ENCODE results near the gene NBAS.

NBAS gene

GRCh38 chr2:15200581-15200980 is 360.6 kb downstream of the NBAS start:
- intact Hi-C loops (cut with micrococcal nuclease) = no loop called here
- Mint-ChIP-seq H3K4me1 (ENCODE audit: low read depth) (no peaks in the 10 kb centered on the region), H3K9me3 (peaks cover 9% of the 10 kb centered on the region), H3K36me3 (ENCODE audit: low read depth) (peaks cover 26% of the 10 kb centered on the region), H3K27ac (no peak overlapping the region), H3K27me3 (no peaks in the 10 kb centered on the region), H3K4me3 (no peak overlapping the region)

DNA sequence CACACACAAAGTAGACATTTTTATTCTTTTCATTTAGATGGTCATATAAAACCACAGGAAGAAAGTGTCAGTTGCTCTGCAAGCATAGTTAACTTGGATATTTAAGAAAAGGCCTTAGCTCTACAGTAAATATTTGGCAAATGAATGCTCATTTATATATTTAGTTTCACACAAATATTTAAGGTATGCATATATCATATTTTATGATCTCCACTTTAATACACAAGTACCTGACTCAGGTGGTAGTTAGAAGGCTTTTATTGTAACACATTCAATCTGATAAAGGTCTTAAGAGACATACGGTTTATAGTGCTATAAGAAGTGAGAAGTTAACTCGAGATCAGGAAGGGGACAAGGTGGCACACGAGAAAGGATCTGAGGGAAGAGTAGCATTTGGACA is 363.1 kb downstream of the NBAS start:
- intact Hi-C loops (cut with micrococcal nuclease) = no loop called here
- no peaks in the 10 kb centered on the region for H3K4me1 Mint-ChIP-seq (ENCODE audit: low read depth)
- no peaks in the 10 kb centered on the region for H3K27me3 Mint-ChIP-seq
- no peak overlapping the region for H3K4me3 Mint-ChIP-seq
- no peak overlapping the region for H3K27ac Mint-ChIP-seq
- H3K36me3 Mint-ChIP-seq (ENCODE audit: low read depth) = peaks cover 6% of the 10 kb centered on the region
- H3K9me3 Mint-ChIP-seq = no peaks in the 10 kb centered on the region

DNA sequence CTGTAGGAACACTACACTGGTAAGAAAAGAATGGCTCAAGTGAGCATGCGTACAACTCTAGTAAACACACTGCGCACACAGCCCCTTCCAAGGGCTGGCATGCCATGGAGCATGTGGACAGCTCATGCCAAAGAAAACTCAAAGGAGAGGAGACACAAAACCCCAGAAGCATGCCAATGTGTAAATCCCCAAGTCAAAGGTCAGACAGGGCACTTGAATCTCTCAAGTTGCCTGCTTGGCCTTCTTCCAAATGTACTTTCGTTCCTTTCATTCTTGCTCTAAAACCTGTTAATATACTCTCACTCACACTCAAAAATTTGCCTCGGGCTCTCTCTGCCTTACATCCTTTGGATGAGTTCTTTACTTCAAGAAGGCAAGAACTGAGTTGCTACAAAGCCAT is 365.3 kb downstream of the NBAS start:
- intact Hi-C loops (cut with micrococcal nuclease) = no loop called here
- Mint-ChIP-seq H3K27me3 (no peaks in the 10 kb centered on the region), H3K27ac (no peak overlapping the region), H3K4me1 (ENCODE audit: low read depth) (no peaks in the 10 kb centered on the region), H3K9me3 (no peaks in the 10 kb centered on the region), H3K4me3 (no peak overlapping the region), H3K36me3 (ENCODE audit: low read depth) (peaks cover 6% of the 10 kb centered on the region)

- no peaks in the 10 kb centered on the region for H3K27me3 Mint-ChIP-seq
- H3K4me1 Mint-ChIP-seq (ENCODE audit: low read depth) = no peaks in the 10 kb centered on the region
- no peaks in the 10 kb centered on the region for H3K9me3 Mint-ChIP-seq
- H3K36me3 Mint-ChIP-seq (ENCODE audit: low read depth) = peaks cover 21% of the 10 kb centered on the region
- intact Hi-C loops (cut with micrococcal nuclease) = no loop called here
- no peak overlapping the region for H3K27ac Mint-ChIP-seq
- no peak overlapping the region for H3K4me3 Mint-ChIP-seq
Observed at GRCh38 chr2:15191789-15192188, 369.3 kb downstream of the NBAS start.

GRCh38 chr2:15189216-15189615 is 371.9 kb downstream of the NBAS start:
- intact Hi-C loops (cut with micrococcal nuclease) = no loop called here
- Mint-ChIP-seq H3K36me3 (ENCODE audit: low read depth) (peaks cover 32% of the 10 kb centered on the region), H3K9me3 (no peaks in the 10 kb centered on the region), H3K4me3 (no peak overlapping the region), H3K27ac (no peak overlapping the region), H3K4me1 (ENCODE audit: low read depth) (no peaks in the 10 kb centered on the region), H3K27me3 (no peaks in the 10 kb centered on the region)

GRCh38 chr2:15187702-15188101 is 373.4 kb downstream of the NBAS start:
- Mint-ChIP-seq H3K36me3 (ENCODE audit: low read depth) (peaks cover 32% of the 10 kb centered on the region), H3K27ac (no peak overlapping the region), H3K27me3 (no peaks in the 10 kb centered on the region), H3K4me3 (no peak overlapping the region), H3K4me1 (ENCODE audit: low read depth) (no peaks in the 10 kb centered on the region), H3K9me3 (no peaks in the 10 kb centered on the region)
- intact Hi-C loops (cut with micrococcal nuclease) = no loop called here

- H3K9me3 Mint-ChIP-seq = no peaks in the 10 kb centered on the region
Observed at GRCh38 chr2:15186118-15186517, 375.0 kb downstream of the NBAS start.

GRCh38 chr2:15184491-15184890 is 376.6 kb downstream of the NBAS start:
- intact Hi-C loops (cut with micrococcal nuclease) = no loop called here
- Mint-ChIP-seq H3K27ac (no peak overlapping the region), H3K4me1 (ENCODE audit: low read depth) (no peaks in the 10 kb centered on the region), H3K27me3 (no peaks in the 10 kb centered on the region), H3K9me3 (no peaks in the 10 kb centered on the region), H3K36me3 (ENCODE audit: low read depth) (peaks cover 26% of the 10 kb centered on the region), H3K4me3 (no peak overlapping the region)

More at GRCh38 chr2:15186118-15186517, 375.0 kb downstream of the NBAS start:
- no peak overlapping the region for H3K4me3 Mint-ChIP-seq
- H3K36me3 Mint-ChIP-seq (ENCODE audit: low read depth) = peaks cover 32% of the 10 kb centered on the region
- no peak overlapping the region for H3K27ac Mint-ChIP-seq
- H3K27me3 Mint-ChIP-seq = no peaks in the 10 kb centered on the region
- intact Hi-C loops (cut with micrococcal nuclease) = no loop called here
- H3K4me1 Mint-ChIP-seq (ENCODE audit: low read depth) = no peaks in the 10 kb centered on the region

GRCh38 chr2:15182275-15182674 is 378.9 kb downstream of the NBAS start:
- Mint-ChIP-seq H3K4me1 (ENCODE audit: low read depth) (no peaks in the 10 kb centered on the region), H3K9me3 (no peaks in the 10 kb centered on the region), H3K36me3 (ENCODE audit: low read depth) (peaks cover 25% of the 10 kb centered on the region), H3K27me3 (no peaks in the 10 kb centered on the region), H3K27ac (no peak overlapping the region), H3K4me3 (no peak overlapping the region)
- intact Hi-C loops (cut with micrococcal nuclease) = no loop called here

- Mint-ChIP-seq H3K9me3 (no peaks in the 10 kb centered on the region), H3K4me3 (no peak overlapping the region), H3K27me3 (no peaks in the 10 kb centered on the region), H3K27ac (no peak overlapping the region), H3K4me1 (ENCODE audit: low read depth) (no peaks in the 10 kb centered on the region), H3K36me3 (ENCODE audit: low read depth) (peaks cover 28% of the 10 kb centered on the region)
- intact Hi-C loops (cut with micrococcal nuclease) = no loop called here
Observed at GRCh38 chr2:15181092-15181745, 379.9 kb downstream of the NBAS start.

GRCh38 chr2:15180379-15180778 is 380.8 kb downstream of the NBAS start:
- H3K4me1 Mint-ChIP-seq (ENCODE audit: low read depth) = no peaks in the 10 kb centered on the region
- intact Hi-C loops (cut with micrococcal nuclease) = no loop called here
- no peaks in the 10 kb centered on the region for H3K27me3 Mint-ChIP-seq
- no peak overlapping the region for H3K4me3 Mint-ChIP-seq
- H3K36me3 Mint-ChIP-seq (ENCODE audit: low read depth) = peaks cover 36% of the 10 kb centered on the region
- H3K9me3 Mint-ChIP-seq = no peaks in the 10 kb centered on the region
- no peak overlapping the region for H3K27ac Mint-ChIP-seq

- H3K9me3 Mint-ChIP-seq = no peaks in the 10 kb centered on the region
Observed at GRCh38 chr2:15178946-15179345, 382.2 kb downstream of the NBAS start.

GRCh38 chr2:15177103-15177502 is 384.0 kb downstream of the NBAS start:
- Mint-ChIP-seq H3K36me3 (ENCODE audit: low read depth) (peaks cover 36% of the 10 kb centered on the region), H3K27ac (no peak overlapping the region), H3K9me3 (no peaks in the 10 kb centered on the region), H3K4me3 (no peak overlapping the region), H3K4me1 (ENCODE audit: low read depth) (no peaks in the 10 kb centered on the region), H3K27me3 (no peaks in the 10 kb centered on the region)
- intact Hi-C loops (cut with micrococcal nuclease) = no loop called here

More at GRCh38 chr2:15178946-15179345, 382.2 kb downstream of the NBAS start:
- Mint-ChIP-seq H3K4me3 (no peak overlapping the region), H3K27ac (no peak overlapping the region), H3K36me3 (ENCODE audit: low read depth) (peaks cover 36% of the 10 kb centered on the region), H3K27me3 (no peaks in the 10 kb centered on the region), H3K4me1 (ENCODE audit: low read depth) (no peaks in the 10 kb centered on the region)
- intact Hi-C loops (cut with micrococcal nuclease) = no loop called here

DNA sequence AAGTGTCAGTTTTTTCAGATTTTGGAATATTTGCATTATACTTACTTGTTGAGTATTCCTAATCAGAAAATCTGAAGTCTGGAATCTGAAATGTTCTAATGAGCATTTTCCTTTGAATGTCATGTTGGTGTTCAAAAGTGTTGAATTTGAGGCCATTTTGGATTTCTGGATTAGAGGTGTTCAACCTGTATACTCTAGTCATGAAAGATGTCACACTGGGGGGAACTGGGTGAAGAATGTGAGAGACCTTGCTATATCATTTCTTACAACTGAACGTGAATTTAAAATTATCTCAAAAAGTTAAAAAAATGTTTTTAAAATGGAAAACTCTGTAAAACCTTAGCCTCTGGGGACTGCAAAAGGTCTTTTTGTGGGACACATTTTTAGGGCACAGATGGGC is 384.5 kb downstream of the NBAS start:
- Mint-ChIP-seq H3K4me3 (no peak overlapping the region), H3K27me3 (no peaks in the 10 kb centered on the region), H3K9me3 (no peaks in the 10 kb centered on the region), H3K27ac (no peak overlapping the region), H3K36me3 (ENCODE audit: low read depth) (peaks cover 37% of the 10 kb centered on the region), H3K4me1 (ENCODE audit: low read depth) (no peaks in the 10 kb centered on the region)
- intact Hi-C loops (cut with micrococcal nuclease) = no loop called here

DNA sequence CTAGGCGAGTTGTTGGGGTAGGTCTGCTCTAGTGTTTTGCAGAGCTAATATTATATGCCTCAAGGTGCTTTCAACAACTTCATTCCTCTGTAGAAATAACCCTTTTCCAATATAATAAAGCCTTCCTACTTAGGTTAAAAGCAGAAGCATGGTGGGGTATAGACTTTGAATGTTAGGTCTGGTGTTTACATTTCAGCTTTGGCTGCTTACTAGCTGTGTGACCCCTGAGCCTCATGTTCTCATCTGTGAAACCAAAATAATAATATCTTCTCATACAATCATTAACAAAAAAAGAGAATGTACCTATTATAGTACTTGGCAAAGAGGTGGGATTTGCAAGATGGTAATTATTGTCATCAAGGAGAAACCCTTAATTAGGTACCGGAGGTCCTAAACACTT is 386.6 kb downstream of the NBAS start:
- no peak overlapping the region for H3K27ac Mint-ChIP-seq
- H3K9me3 Mint-ChIP-seq = no peaks in the 10 kb centered on the region
- intact Hi-C loops (cut with micrococcal nuclease) = no loop called here
- H3K36me3 Mint-ChIP-seq (ENCODE audit: low read depth) = peaks cover 40% of the 10 kb centered on the region
- H3K4me1 Mint-ChIP-seq (ENCODE audit: low read depth) = no peaks in the 10 kb centered on the region
- H3K27me3 Mint-ChIP-seq = no peaks in the 10 kb centered on the region
- H3K4me3 Mint-ChIP-seq = no peak overlapping the region

All from dendritic cell treated with granulocyte-macrophage colony-stimulating factor and Interleukin-4, amounts not matched to agents 40 ng/mL and 50 ng/mL, for 4 days (primary cell).